ENCODE measurements around the gene UQCR11. TPM values are rescaled to one million over a fixed set of nuclear protein-coding genes. Genes with fewer than 3 reads are reported as not detected.

The UQCR11 gene
- total and polyA plus RNA-seq, 2 of the 8 experiments (the other 6 are each of a cell fraction or from before 2014, with no cell fraction given), result 162 to 171 TPM

- peaks cover 8 to 26% (median 14%) of the 10 kb centered on the region in 4 experiments for H3K27me3 ChIP-seq (replicated peaks in 1 of 4; ENCODE audit: control insufficient read depth in 3 of 4, extremely low read depth in 1 of 4, insufficient read depth in 3 of 4, low read length in 3 of 4)
- H3K36me3 ChIP-seq (ENCODE audit: control insufficient read depth in 2 of 4, insufficient read depth in 4 of 4, low read length in 3 of 4), result peaks cover 0 to 1% (median 0%) of the 10 kb centered on the region in 4 experiments; a peak in 2 of 8 replicates
- no peak overlapping the region for H3K18ac ChIP-seq (ENCODE audit: extremely low read depth, low read length)
- WGBS, 2 experiments (ENCODE audit: extremely low coverage in 1 of 2, insufficient coverage in 1 of 2, insufficient read length in 1 of 2, insufficient replicate concordance in 2 of 2, low coverage in 1 of 2, low lambda C conversion rate in 2 of 2, missing lambda C conversion rate in 1 of 2), result 94% methylated on average over 12 of the region's 12 CpGs; no CpG with 5 or more reads in 1 of the 2 experiments
- POLR2A ChIA-PET (ENCODE audit: partially characterized antibody), result interaction anchor here (8.8 kb wide), 1 partner anchor 16 kb away, joined by 148 read pairs; no protein-coding TSS in a partner anchor
- peaks cover 0 to 8% of the 10 kb centered on the region in 2 experiments; a peak in 2 of 4 replicates for H3K9me3 ChIP-seq (ENCODE audit: insufficient read depth in 2 of 2, low read depth in 1 of 2, low read length in 1 of 2)
- no peak overlapping the region for H3K27ac ChIP-seq (ENCODE audit: low read depth, low read length)
- peaks cover 0 to 3% of the 10 kb centered on the region in 2 experiments for H4K20me1 ChIP-seq (replicated peaks in 1 of 2; ENCODE audit: control insufficient read depth in 1 of 2, insufficient read depth in 2 of 2, low read length in 2 of 2)
- H3K4me1 ChIP-seq (replicated peaks in 1 of 4; ENCODE audit: control insufficient read depth in 3 of 4, insufficient read depth in 4 of 4, low read length in 3 of 4), result peaks cover 0 to 2% (median 0%) of the 10 kb centered on the region in 4 experiments; a peak in 3 of 7 replicates
- H3K56ac ChIP-seq (replicated peaks; ENCODE audit: insufficient read length, low read depth, low read length), result no peak overlapping the region
- no peak overlapping the region for H3K9ac ChIP-seq (replicated peaks in 1 of 4; ENCODE audit: extremely low read depth in 1 of 4, low read depth in 3 of 4, low read length in 3 of 4)
- no peak overlapping the region for H4K5ac ChIP-seq (ENCODE audit: insufficient read length, low read depth, low read length)
- FAIRE-seq, result no peak
- no peak overlapping the region for H2BK15ac ChIP-seq (ENCODE audit: low read length)
- H2BK20ac ChIP-seq (ENCODE audit: low read length), result no peak overlapping the region
- H2BK5ac ChIP-seq (ENCODE audit: low read depth, low read length), result no peak overlapping the region
- no peak overlapping the region for H2BK12ac ChIP-seq (ENCODE audit: low read depth, low read length)
- peaks cover 3% of the 10 kb centered on the region; the same call in 1 of the 2 replicates for H3K23me2 ChIP-seq (ENCODE audit: low read depth, low read length)
- H2BK120ac ChIP-seq (replicated peaks; ENCODE audit: low read depth, low read length), result no peak overlapping the region
- H3K4ac ChIP-seq (replicated peaks; ENCODE audit: insufficient read length, low read depth, low read length), result no peak overlapping the region
- H4K8ac ChIP-seq (ENCODE audit: extremely low read depth, insufficient read depth, low read length), result no peak overlapping the region
- H3K23ac ChIP-seq (ENCODE audit: insufficient read length), result no peak overlapping the region
- no peak overlapping the region for H3K14ac ChIP-seq (ENCODE audit: insufficient read length)
- H3K4me3 ChIP-seq (ENCODE audit: extremely low read depth in 1 of 4, insufficient read depth in 2 of 4, low read depth in 3 of 4, low read length in 4 of 4), result no peak overlapping the region
- H4K91ac ChIP-seq (replicated peaks; ENCODE audit: insufficient read length, low read length), result no peak overlapping the region
- CTCF ChIA-PET (ENCODE audit: partially characterized antibody), result interaction anchor here (1.3 to 1.4 kb wide), 2 partner anchors 19 to 20 kb away, joined by 3 read pairs; no protein-coding TSS in a partner anchor
- no peak overlapping the region for H3K4me2 ChIP-seq (ENCODE audit: insufficient read depth in 1 of 2, low read depth in 2 of 2, low read length in 2 of 2)
- DNase-seq (ENCODE audit: low read depth in 1 of 2, low spot score in 2 of 2), result no peak
- H3K79me2 ChIP-seq (ENCODE audit: control insufficient read depth in 1 of 2, insufficient read depth in 2 of 2, low read length in 2 of 2), result peaks cover 0 to 7% of the 10 kb centered on the region in 2 experiments; a peak in 1 of 4 replicates
- H3K79me1 ChIP-seq (ENCODE audit: low read depth, low read length), result no peaks in the 10 kb centered on the region; the same call in 1 of the 2 replicates
- no peak overlapping the region for H2AFZ ChIP-seq (ENCODE audit: low read length)
- H2AK5ac ChIP-seq (ENCODE audit: low read depth, low read length), result 0 out of 2 replicates have a peak overlapping the region, but pooled peaks have one; percentile 24
- TF ChIP-seq CHD2 (IDR thresholded peaks at IDR 0.05; ENCODE audit: low read length) (no peak), SAP30 (IDR thresholded peaks at IDR 0.05; ENCODE audit: insufficient read depth, insufficient replicate concordance, low read length) (no peak), ZNF274 (IDR thresholded peaks at IDR 0.05; ENCODE audit: borderline replicate concordance, extremely low read depth, low read length) (no peak), JUND (IDR thresholded peaks at IDR 0.05; ENCODE audit: low read length) (no peak), NRF1 (IDR thresholded peaks at IDR 0.05; ENCODE audit: low read depth, low read length) (no peak), SIN3A (conservative IDR thresholded peaks at IDR 0.05 in 1 of 2, IDR thresholded peaks at IDR 0.05 in 1 of 2; ENCODE audit: low read depth in 1 of 2, low read length in 2 of 2) (no peak), CBX8 (IDR thresholded peaks at IDR 0.05; ENCODE audit: borderline replicate concordance, low read depth, low read length) (no peak), TAF7 (optimal IDR thresholded peaks at IDR 0.05; ENCODE audit: borderline replicate concordance, low read depth, low read length) (no peak), RNF2 (IDR thresholded peaks at IDR 0.05; ENCODE audit: borderline replicate concordance, low read depth, low read length, missing control alignments, poor library complexity, severe bottlenecking) (no peak), USF2 (IDR thresholded peaks at IDR 0.05; ENCODE audit: low read length) (no peak)
These were observed 33.9 kb downstream of the UQCR11 start for GRCh38 chr19:1571358-1571757.
